Stimulated activated CD4-positive, alpha-beta T cell treated with anti-CD3 and anti-CD28 coated beads, Interleukin-4, amount 100 ng/mL, for 4 hours (primary cell): Measurements from ENCODE around the gene NCLN.
"Not testable (repeated sequence)": the region's sequence is repeated elsewhere in the genome, so short reads cannot be mapped to it uniquely, and the experiment has no call there.

Source experiments
- DNase-seq, 2 experiments: peaks; one replicate each; pipeline ENCODE4 v3.0.0-alpha.2; 2020

Gene NCLN

DNA sequence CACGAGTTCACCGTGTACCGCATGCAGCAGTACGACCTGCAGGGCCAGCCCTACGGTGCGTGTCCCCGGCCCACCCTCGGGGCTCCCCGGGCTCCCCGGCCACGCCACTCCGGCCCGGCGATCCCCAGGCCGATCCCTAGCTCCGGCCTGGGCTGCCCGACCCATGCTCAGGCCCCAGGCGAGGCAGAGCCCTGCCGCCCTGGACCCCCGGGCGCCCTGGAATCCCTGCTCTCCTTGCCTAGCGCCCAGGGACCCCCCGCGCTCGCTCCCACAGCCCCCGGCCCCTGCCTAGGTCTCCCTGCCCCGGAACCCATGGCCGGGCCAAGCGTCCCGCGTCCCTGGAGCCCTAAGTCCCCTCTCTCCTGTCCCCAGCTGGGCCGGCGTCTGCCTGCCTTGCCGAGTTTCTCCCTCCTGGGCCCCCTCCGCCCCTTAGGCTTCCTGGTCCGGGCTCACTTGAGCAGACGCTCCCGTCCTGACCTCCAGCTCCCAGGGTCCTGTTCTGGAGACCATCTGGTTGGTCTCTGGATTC, 494 bp downstream of the NCLN start:
- no peak for DNase-seq

DNA sequence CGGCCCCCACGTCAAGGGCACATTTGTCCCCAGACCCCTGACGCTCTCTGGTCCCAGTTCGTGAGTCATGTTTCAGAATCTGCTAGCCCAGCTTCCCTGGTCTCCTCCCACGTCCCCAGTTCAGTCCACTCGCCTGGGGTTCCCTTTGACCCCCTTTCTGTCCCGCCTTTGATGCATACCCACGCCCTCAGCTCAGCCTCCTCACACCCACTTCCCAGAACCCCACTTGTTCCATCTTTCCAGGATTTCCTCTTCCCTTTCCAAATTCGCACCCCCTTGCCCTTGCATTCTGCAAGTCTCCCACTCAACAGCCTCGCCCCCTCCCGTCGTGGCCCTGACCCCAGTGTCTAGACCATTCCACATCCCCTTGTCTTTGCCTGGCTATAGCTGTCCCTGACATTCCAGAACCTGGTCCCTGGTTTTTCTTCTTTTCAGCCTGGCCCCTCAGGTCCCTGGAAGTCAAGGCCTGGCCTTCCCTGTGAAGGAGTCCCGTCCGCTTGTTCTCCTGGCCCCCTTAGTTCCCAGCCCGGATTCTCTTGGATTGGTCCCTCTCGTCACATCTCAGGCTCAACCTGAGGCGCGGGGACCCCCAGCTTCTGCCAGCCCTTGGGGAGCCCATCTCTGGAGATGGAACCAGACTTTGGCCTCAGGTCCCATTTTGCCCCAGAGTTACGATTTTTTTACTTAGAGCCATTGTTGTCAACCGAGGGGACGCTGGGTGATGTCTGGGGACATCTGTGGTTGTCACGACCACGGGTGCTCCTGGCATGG, 1.3 kb downstream of the NCLN start:
- no peak for DNase-seq

DNA sequence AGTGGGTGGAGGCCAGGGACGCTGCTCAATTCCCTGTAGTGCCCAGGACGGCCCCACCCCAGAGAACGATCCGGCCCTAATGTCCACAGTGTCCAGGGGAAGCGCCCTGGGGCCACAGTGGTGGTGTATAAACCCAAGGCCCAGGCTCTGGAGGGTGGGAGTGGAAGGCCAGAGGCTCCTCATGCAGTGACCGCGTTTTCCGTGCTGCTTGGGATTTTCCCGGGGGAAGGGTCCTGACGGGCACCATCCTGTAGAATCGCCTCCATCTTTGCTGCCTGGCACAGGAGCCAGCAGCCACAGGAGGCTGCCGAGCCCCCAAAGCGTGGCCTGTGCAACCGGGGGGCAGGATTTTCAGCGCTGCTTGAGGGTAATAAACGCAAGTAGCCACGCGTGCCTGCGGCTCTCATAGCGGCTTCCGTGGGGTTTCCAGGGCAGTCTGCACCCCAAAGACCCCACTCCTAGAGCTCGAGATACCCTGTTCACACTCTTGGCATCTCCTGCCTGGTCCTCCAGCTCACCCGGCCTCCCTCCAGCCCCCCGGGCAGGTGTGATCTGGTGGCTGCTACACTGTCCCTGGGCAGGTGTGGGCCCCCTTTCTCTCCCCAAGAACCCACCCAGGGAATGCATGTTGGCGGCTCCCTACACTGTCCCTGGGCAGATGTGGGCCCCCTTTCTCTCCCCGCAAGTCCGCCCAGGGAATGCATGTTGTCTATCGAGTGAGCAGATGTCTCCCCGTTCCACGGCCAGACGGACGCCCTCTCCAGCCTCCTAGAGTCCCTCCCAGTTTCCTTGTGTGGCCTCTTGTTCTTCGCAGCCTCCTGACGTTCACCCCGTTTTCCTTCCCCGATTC, 2.2 kb downstream of the NCLN start:
- no peak for DNase-seq

DNA sequence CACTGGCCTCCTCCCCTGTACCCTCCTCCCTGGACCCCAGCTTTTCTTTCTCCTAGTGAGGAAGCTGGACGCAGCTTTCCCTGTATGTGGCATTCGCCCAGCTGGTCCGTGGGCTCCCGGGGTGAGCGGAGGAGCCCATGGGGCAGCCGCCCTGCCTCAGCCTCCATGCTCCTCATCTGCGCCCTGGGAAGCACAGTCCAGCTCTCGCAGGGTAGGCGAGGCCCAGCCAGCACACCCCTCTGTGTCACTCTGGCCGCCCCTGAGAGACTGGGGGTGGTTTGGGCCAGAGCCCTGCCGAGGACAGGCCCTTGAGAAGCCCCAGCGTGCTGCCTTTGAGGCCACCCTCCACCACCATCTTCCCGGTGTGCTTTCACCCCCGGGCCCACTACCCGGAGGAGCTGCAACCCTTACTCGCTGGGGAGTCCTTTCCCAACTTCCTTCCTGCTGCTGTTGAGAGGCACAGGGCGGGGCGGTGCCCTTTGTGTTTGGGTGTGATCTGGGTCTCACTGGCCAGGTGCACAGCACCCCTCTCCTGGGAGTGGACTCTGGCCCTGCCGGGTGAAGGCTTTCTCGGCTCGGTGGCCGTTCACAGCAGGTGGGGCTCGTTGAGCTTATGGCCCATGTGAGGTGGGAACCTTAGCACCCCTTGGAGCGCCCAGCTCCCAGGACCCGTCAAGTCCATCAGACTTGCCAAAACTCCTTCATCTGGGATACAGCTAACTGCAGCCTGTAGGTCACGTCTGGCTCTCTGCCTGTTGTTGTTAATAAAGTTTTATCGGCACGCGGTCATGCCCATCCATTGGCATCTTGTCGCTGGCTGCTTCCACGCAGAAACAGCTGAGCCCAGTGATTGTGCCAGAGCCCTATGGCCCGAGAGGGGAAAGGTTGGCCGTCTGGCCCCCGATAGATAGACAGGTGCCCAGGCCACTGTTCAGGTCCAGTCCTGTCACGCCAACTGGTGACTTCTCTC, 3.2 kb downstream of the NCLN start:
- DNase-seq = no peak

DNA sequence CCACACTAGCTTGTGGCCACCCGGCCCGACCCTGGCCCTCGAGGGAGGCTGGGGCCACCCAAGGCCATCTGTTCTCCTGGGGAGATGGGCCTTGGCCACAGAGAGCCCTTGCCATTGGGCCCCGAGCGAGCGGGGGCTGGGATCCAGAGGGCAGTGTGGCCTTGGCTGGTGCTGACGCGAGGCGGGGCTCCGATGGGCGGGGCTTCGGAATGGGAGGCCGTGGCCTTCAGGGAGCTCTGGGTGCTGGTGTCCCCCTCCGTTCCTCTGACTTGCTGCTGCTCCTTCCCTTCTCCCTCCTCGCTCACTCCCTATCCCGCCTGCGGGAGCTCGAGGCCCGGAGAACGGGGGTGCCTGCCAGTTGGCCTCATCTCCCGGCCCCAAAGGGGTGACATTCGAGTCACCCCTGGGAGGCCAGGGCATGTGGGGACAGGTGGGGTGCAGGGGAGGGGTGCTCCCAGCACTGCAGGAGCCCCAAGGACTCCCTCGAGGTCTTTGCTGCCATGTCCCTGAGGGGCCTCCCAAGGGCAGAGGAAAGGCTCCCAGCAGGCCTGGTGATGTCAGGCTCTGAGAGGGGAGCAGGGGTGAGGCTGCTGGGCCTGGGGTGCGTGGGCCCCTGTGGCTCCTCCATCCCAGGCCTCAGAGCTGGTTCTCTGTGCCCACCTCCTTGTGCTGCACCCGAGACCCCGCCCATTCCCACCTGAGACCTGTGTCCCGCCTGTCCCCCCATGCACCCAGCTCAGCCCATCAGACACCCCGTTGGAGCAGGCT, 4.2 kb downstream of the NCLN start:
- no peak for DNase-seq

DNA sequence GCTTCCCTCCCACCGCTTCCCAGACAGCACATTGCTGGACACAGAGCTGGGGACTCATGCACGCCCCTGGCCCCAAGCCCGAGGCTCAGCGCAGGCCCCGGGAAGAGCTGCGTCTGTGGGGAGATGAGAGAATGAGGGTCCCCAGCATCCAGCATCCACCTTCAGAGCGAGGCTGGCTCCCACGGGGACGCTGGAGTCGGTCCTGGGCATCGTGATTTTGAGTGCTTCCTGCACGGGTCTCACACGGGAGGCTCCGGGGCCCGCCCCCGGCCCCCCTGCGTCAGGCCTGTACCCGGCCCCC, 4.7 kb downstream of the NCLN start:
- no peak for DNase-seq

DNA sequence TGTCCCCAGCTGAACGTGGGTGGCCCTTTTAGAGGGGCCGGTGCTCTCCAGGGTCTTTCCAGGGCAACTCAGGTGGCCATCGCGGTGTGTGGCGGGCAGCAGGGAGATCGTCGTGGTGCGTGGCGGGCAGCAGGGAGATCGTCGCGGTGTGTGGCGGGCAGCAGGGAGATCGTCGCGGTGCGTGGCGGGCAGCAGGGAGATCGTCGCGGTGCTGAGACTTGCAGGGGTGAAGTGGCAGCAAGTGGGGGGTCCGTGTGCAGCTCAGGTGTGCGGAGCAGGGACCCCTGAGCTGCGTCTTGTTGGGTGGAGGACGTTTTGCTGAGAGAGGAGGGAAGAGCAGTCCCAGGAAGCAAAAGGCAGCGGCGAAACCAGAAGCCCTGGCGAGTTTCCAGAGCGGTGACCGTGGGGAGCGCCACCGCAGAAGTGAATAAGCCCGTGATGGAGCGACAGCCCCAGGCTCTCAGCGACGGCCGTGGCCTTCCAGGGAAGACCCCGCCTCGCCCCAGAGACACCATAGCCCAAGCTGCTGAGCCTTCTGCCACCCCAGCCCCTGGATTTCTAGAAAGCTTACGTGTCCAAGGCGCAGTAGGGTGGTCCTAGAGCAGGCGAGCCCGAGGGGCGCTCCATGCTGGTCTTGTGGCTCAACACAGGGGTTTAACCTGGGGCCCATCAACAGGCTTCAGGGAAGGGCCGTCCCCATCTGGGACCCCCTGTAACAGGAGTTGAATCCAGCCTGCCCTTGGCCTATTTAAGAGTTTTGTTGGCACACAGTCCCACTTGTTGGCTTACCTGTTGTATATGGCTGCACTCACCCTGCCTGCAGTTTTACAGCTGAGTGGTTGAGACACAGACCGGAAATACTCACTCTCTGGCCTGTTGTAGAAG, 5.4 kb downstream of the NCLN start:
- no peak for DNase-seq

DNA sequence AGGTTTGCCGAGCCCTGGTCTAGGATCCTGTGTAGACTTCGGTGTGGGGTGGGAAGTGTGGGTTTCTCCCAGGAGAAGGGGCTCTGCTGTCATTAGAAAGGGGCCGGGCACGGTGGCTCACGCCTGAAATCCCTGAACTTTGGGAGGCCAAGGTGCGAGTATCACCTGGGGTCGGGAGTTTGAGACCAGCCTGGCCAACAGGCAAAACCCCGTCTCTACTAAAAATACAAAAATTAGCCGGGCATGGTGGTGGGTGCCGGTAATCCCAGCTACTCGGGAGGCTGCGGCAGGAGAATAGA, 6.0 kb downstream of the NCLN start:
- DNase-seq = not testable (repeated sequence)

DNA sequence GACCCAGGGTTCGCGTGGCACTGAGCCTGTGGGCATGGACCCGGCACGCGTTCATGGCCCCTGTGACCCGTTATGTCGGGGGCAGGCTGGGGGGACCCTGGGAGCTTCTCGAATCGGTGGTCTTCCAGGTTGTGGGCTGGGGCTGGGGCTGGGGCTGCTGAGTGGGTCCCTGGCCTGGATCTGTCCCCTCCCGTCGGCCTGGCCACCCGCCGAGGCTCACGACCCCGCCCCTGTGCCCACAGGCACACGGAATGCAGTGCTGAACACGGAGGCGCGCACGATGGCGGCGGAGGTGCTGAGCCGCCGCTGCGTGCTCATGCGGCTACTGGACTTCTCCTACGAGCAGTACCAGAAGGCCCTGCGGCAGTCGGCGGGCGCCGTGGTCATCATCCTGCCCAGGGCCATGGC, 6.5 kb downstream of the NCLN start:
- no peak for DNase-seq

DNA sequence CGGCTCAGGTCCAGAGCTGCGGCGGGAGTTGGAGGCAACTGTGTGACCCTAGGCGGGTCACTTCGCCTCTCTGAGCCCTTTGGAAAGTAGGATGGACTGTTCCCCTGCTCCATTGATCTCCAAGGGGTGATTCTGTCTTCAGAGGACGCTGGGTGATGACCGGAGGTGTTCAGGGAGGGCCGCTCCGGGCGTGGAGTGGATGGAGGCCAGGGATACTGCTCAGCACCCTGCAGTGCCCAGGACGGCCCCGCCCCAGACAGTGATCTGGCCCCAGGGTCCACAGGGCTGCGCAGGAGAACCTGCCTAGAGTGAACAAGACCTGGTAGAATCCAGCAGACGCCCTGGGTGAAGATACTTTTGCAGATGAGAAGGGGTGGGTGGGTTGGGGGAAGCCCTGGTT, 7.0 kb downstream of the NCLN start:
- no peak for DNase-seq

DNA sequence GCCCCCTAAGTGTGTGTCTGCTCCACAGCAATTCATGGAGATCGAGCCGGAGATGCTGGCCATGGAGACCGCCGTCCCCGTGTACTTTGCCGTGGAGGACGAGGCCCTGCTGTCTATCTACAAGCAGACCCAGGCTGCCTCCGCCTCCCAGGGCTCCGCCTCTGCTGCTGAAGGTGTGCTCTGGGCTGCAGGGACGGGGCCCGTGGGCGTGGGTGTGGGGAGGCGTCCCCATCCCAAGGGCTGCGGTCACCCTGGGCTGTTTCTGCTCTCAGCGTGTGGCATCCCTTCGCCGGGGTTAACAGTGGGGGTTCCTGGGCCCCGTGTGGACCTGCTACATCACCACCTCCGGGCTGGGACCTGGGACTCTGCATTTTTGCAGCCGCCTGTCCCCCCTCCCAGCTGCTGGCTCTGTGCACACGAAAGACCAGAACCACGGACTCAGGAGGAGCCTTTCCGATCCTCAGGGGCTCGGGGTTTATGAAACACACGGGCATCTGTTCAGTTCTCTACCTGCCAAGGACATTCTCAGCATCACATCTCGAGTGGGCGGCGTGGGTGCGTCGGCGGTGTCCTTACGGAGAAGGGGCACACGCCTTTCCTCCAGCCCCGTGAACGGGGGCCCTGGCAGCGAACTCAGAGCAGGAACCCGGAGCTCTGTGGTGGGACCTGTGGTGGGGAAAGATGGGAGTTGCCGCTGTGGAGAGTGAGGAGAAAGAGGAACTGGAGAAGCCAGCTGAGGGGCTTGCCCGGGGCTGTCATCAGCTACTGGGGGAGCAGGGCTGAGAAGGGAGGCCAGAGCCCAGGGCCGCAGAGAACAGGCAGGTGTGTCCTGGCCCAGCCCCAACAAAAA, 7.8 kb downstream of the NCLN start:
- no peak for DNase-seq

DNA sequence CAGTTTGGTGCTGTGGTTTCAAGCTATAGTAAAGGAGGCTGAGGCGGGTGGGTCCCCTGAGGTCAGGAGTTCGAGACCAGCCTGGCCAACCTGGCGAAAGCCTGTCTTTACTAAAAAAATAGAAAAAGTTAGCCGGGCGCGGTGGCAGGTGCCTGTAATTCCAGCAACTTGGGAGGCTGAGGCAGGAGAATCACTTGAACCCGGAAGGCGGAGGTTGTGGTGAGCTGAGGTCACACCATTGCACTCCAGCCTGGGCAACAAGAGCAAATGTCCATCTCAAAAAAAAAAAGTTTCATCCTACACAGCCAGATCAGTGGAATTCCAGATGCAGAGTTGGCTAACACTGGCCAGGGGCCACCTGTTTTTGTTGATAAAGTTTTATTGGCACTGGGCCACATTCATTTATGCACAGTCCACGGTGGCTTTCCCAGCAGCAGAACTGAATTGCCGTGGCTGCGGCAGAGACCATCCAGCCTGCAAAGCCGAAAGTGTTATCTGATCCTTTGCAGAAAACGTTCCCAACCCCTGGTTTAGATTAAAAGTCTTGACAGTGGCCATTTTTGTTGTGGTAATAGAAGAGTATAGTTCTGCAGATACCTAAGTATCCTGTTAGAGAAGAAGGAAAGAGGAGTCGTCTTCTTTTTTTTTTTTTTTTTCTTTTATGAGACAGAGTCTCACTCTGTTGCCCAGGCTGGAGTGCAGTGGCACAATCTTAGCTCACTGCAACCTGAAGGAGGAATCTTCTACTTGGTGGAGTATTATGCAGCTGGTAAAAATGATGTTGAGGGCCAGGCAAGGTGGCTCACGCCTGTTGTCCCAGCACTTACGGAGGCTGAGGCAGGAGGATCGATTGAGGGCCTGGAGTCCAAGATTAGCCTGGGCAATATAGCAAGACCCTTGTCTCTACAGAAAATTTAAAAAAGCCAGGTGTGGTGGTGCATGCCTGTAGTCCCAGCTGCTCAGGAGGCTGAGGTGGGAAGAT, 8.7 kb downstream of the NCLN start:
- DNase-seq = no peak

DNA sequence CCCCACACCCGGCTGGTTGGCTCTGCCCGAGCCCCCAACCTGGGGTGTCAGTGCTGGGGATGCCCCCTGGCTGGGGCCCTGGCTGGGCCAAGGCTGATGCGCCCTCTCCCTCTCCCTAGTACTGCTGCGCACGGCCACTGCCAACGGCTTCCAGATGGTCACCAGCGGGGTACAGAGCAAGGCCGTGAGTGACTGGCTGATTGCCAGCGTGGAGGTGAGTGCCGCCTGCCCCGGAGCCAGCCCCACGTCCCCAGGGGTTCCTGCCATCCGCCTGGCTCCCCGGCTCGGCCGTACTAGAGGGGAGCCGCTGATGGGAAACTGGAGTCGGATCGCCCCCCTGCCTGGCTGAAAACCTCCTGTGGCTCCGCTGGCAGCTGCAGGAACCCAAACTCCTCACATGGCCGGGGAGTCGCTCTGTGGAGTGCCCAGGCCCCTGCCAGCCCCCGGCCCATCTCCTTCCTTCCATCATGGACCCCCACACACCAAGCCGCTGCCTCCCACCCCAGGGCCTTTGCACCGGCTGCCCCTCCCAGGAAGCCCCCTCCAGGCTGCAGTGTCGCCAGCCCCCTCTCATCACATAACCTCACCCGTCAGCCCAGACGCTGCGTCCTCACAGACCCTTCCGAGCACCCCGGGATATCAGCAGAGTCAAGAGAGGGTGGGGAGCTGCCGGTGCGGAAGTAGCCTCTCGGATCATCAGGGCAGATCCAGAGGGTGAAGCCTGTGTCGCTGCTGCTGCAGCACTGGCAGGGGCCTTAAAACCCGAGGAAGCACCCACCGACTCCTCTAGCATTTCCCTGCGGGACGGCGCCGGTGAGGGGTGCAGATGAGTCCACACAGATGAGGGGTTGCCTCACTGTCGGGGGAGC, 10.6 kb downstream of the NCLN start:
- DNase-seq = no peak

DNA sequence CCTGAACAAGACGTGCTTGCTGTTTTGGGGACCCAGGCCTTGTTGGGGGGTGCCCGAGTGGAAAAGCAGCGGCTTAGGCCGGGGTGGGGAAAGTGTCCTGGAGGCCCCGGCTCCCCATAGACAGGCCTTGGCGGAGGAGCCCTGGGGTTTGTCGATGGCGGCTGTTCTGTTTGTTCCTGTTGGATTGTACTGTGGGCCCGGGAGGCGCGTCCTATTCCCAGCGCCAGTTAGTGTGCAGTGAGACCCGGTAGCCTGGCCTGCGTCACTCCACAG, 11.1 kb downstream of the NCLN start:
- no peak for DNase-seq

DNA sequence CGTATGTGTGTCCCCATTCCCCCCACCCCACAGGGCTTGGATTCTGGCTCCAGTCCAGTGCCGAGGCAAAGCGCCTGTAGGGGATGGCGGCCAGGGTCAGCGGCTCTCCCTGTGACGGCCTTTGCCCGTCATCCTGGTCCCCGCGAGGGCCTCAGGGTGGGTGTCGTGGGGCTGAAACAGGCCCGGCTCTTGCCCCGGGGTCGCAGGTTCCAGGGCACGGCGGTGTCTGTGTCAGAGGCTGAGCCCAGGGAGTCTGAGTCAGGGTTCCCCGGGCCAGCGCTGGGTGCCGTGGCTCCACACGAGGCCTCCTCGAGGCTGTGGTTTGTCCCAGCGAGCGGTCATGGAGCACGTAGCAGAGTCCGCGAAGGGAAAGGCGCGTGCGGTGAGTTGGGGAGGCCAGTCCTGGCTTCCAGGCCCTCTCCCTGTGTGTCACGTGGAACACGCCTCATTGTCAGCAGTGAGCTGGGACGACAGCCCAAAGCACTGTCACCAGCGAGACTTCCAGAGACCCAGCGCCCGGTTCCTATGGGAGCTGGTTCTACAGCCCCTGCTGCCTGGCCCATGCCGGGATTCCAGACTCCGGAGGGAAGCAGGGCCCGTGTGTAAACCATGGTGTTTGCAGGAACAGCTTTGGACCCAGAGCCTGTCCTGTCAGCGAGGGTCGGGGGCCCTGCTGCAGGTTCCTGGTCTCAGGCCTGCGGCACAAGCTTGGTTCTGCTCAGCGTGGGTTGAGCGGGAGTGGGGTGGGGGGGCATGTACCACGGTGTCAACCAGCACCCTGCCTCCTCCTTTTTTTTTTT, 13.4 kb downstream of the NCLN start:
- no peak for DNase-seq

DNA sequence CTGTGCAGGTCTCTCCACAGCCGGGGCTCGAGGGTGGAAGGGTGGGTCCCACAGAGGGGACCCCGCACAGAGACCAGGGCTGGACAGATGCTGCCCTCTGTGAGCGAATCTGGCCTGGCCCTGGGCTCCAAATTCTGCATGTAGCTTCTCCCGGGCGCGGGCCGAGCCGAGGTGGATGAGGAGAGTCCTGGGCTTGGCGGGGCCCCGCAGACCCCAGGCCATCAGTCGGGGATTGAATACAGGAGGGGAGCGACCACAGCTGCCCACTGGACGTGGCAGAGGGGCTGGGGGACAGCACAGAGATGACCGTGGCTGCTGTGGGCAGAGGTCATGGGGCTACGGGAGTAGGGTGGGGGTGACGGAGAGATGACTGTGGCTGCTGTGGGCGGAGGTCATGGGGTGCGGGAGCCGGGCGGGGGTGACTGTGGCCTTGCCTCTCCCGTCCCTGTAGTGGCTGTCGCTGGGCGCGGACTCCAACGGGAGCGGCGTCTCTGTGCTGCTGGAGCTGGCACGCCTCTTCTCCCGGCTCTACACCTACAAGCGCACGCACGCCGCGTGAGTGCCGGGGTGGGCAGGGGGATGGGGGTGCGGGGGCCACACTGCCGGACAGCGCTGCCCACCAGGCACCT, 15.5 kb downstream of the NCLN start:
- no peak for DNase-seq

DNA sequence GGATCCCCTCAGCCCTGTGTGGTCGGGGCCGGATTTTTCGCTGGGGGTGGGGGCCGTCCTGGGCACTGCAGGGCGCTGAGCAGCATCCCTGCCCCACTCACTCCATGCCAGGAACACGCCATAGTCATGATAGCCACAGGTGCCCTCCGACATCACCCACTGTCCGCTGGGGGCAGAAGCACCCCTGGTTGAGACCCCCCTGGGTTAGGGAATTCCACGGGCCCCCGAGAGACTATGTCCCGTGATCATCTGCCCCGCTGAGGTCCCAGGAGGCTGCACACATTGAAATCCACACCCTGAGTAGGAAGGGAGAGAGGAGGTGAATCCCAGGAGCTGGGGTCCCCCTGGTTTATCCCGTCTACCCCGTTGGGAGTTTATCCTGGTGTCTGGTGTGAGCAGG, 16.2 kb downstream of the NCLN start:
- DNase-seq = no peak
